Measurements from ENCODE around the gene SLC36A4.

GRCh38 chr11:93128574-93128973, 69.2 kb downstream of the SLC36A4 start:
- TF ChIP-seq CTCF (IDR thresholded peaks at IDR 0.05), result no peak
- no peak for TF ChIP-seq POLR2AphosphoS5 (IDR thresholded peaks at IDR 0.05)

Measured in prostate gland (tissue), 2 donors.